Transverse colon (tissue), 4 donors: Measurements from ENCODE around the gene EDEM1. TPM values are rescaled to one million over a fixed set of nuclear protein-coding genes. Genes with fewer than 3 reads are reported as not detected.

Source experiments
- DNase-seq: peaks from one replicate; pipeline ENCODE4 v3.0.0-alpha.2; 2019
- H3K27ac ChIP-seq, 4 donors: fragments of 200-600 bp; sonication (generic); 2 replicates each; pipeline ENCODE4 v1.5.1; 2016 to 2018; ENCODE audit warnings: inconsistent platforms in 4 of 4
- H3K27me3 ChIP-seq: fragments of 200-600 bp; sonication (generic); 2 replicates; pipeline ENCODE4 v1.5.1; 2017; ENCODE audit warnings: inconsistent platforms
- H3K36me3 ChIP-seq, 4 donors: fragments of 200-600 bp; sonication (generic); 2 replicates each; pipeline ENCODE4 v1.5.1; 2017 to 2019; ENCODE audit warnings: inconsistent platforms in 4 of 4
- H3K4me1 ChIP-seq, 4 donors: fragments of 200-600 bp; sonication (generic); 2 replicates each; pipeline ENCODE4 v1.5.1; 2017 to 2020; ENCODE audit warnings: inconsistent platforms in 4 of 4
- H3K4me3 ChIP-seq, 4 donors: fragments of 200-600 bp; sonication (generic); 1 replicate in 1 of 4; 2 replicates in 3 of 4; pipeline versions ENCODE4 v1.5.1 to v1.6.1; 2017 to 2019; ENCODE audit warnings: inconsistent platforms in 4 of 4
- H3K9me3 ChIP-seq, 2 donors: fragments of 200-600 bp; sonication (generic); 2 replicates each; pipeline ENCODE4 v1.5.1; 2017 to 2019; ENCODE audit warnings: inconsistent platforms in 2 of 2
- EP300 ChIP-seq: sonication (generic); formaldehyde crosslinking; IDR thresholded peaks from one replicate; pipeline ENCODE4 v1.6.1; 2017; ENCODE audit warnings: antibody characterized with exemption, low read depth
- POLR2A ChIP-seq: fragments of 450-650 bp; IDR thresholded peaks from one replicate; pipeline ENCODE4 v1.6.1; 2016; ENCODE audit warnings: antibody characterized with exemption, mild to moderate bottlenecking, moderate library complexity
- POLR2AphosphoS5 ChIP-seq, 3 donors: sonication (generic); formaldehyde crosslinking; IDR thresholded peaks; one replicate each; pipeline ENCODE4 v1.6.1; 2016; ENCODE audit warnings: antibody characterized with exemption in 3 of 3
- WGBS, 2 donors: methylation state at CpG; one replicate each; pipeline ENCODE4 v1.1.5; 2018; ENCODE audit warnings: low coverage in 1 of 2; 5-methylcytosine and 5-hydroxymethylcytosine counted together
- in situ Hi-C, 4 donors: fragments of 200-750 bp; cut with MboI; loops; one replicate each; pipeline versions ENCODE4 v1.15.0 to v1.15.1; 2017; ENCODE audit warnings: low sequenced_read_pairs in 3 of 4, low pct_ligation_motif_present in 1 of 4, low pct_unique_long_range_greater_than_20kb in 1 of 4
- intact Hi-C: fragments of 100-400 bp; cut with DNase I; formaldehyde crosslinking; loops from one replicate; pipeline ENCODE4 v1.15.1; 2023; ENCODE audit warnings: low total_unique reads
- total RNA-seq, 4 donors: library from RNA; depleted of rRNA; stranded (reverse); fragments of >200 nt; gene quantifications; one replicate each; pipeline ENCODE4 v1.1.0, GENCODE V29; 2016
- TF ChIP-seq, protein P1 (sequence below), 5 experiments: fragments of 200-600 bp in 3 of 5; fragments of 450-650 bp in 2 of 5; sonication (generic) in 3 of 5; IDR thresholded peaks; 1 replicate in 2 of 5; 2 replicates in 3 of 5; pipeline ENCODE4 v1.5.1; 2016 to 2017; ENCODE audit warnings: antibody characterized with exemption in 5 of 5, inconsistent platforms in 3 of 5, mild to moderate bottlenecking in 2 of 5, moderate library complexity in 1 of 5

EDEM1 gene
- total RNA-seq, 4 donors from 2014 or later, result 27.3 to 312 (median 42.3) TPM

DNA sequence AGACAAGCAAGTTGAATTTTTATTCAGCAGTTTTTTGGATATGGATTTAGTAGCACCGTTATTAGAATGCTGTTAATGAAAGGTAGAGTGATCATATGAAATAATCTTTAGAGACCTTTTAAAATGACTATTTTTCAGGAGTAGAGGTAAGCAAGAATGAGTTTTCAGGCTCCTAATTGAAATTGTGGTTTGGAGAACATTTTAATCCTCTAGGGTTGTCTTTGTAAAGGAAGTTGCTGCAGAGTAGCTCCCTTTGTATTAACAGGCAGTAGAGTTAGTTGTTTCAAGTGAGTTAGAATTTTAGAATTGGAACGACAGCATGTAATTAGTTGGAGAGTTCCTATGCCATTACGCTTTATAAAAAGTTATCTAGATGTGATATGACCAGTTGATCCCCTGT is 27.2 kb upstream of the EDEM1 start:
- DNase-seq, result no peak
- H3K4me1 ChIP-seq, result peaks cover 0 to 11% (median 3%) of the 10 kb centered on the region in 4 donors
- WGBS, 2 donors, result 85 to 97% methylated on average over 3 of the region's 3 CpGs
- no peaks in the 10 kb centered on the region for H3K36me3 ChIP-seq
- TF ChIP-seq, protein P1, sequence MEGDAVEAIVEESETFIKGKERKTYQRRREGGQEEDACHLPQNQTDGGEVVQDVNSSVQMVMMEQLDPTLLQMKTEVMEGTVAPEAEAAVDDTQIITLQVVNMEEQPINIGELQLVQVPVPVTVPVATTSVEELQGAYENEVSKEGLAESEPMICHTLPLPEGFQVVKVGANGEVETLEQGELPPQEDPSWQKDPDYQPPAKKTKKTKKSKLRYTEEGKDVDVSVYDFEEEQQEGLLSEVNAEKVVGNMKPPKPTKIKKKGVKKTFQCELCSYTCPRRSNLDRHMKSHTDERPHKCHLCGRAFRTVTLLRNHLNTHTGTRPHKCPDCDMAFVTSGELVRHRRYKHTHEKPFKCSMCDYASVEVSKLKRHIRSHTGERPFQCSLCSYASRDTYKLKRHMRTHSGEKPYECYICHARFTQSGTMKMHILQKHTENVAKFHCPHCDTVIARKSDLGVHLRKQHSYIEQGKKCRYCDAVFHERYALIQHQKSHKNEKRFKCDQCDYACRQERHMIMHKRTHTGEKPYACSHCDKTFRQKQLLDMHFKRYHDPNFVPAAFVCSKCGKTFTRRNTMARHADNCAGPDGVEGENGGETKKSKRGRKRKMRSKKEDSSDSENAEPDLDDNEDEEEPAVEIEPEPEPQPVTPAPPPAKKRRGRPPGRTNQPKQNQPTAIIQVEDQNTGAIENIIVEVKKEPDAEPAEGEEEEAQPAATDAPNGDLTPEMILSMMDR (IDR thresholded peaks at IDR 0.05), result no peak
- no peak for TF ChIP-seq POLR2AphosphoS5 (IDR thresholded peaks at IDR 0.05)
- TF ChIP-seq POLR2A, result no peak
- no peak for TF ChIP-seq EP300
- intact Hi-C loops, result no loop called here
- no peaks in the 10 kb centered on the region for H3K9me3 ChIP-seq
- in situ Hi-C loops, result no loop called here
- H3K4me3 ChIP-seq, result no peak overlapping the region
- no peak overlapping the region for H3K27ac ChIP-seq
- H3K27me3 ChIP-seq, result no peaks in the 10 kb centered on the region

DNA sequence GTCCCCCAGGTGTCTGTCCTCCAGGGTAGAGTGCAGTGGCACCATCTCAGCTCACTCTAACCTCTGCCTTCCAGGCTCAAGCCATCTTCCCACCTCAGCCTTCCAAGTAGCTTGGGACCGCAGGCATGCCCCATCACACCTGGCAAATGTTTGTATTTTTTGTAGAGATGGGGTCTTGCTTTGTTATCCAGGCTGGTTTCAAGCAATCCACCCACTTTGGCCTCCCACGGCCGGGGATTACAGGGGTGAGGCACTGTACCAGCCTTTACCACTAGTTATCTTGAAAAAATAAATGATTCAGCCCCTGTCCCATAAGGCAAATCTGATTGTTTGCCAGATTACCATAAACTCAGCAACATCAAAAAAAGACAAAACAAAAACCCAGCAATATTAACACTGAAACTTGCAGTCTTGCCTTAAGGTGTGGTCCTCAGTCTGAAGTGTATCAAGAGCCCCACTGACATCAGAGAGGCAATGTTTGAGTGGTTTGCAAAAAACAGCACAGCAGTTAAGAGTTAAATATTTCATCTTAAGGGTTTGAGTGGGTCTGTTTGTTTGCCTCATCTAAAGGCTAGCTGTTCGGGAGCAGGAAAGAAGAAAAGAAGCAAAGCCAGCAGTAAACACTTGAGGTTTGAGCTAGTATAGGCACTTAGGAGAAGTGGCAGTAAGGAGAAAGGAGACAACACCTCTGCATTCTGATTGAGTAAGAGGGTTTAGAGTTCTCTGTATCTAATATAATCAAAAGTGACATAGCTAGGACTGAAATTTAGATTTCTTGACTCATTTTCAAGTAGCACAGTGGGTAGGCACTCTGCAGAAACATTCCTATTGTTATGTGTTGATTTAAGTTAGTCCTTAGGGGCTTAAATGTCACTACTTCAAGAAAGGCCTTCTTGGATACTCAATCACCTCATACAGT is 26.3 kb upstream of the EDEM1 start:
- no peak overlapping the region for H3K4me3 ChIP-seq
- H3K36me3 ChIP-seq, result no peaks in the 10 kb centered on the region
- WGBS, 2 donors, result 31 to 77% methylated on average over 1 to 4 of the region's 4 CpGs
- H3K9me3 ChIP-seq, result no peaks in the 10 kb centered on the region
- TF ChIP-seq POLR2A (no peak), POLR2AphosphoS5 (IDR thresholded peaks at IDR 0.05) (no peak), EP300 (no peak)
- TF ChIP-seq, protein P1 (IDR thresholded peaks at IDR 0.05), result no peak
- in situ Hi-C loops (no loop called here), intact Hi-C loops (no loop called here)
- no peak for DNase-seq
- no peaks in the 10 kb centered on the region for H3K27me3 ChIP-seq
- no peak overlapping the region for H3K27ac ChIP-seq
- peaks cover 0 to 11% (median 3%) of the 10 kb centered on the region in 4 donors for H3K4me1 ChIP-seq

DNA sequence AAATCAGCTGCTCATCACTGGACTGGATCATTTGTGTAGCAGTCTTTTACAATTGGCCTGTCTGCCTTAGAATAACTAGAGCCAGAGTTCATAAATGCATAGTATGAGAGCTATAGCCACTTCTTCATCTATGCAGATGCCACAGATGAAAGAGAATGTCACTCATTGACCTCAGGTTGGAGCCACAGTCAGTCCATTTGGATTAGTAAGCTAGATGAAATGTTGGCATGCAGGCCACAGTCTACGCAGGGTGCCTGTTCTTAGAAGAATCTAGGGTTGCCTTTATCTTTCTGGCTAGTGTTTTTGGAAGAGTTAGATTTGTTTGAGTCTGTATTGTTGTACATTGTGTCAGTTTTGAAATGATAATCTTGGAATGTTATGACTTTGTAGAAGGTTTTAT is 25.4 kb upstream of the EDEM1 start:
- in situ Hi-C loops (no loop called here), intact Hi-C loops (no loop called here)
- H3K36me3 ChIP-seq, result no peaks in the 10 kb centered on the region
- H3K27ac ChIP-seq, result no peak overlapping the region
- no peaks in the 10 kb centered on the region for H3K27me3 ChIP-seq
- no peak for DNase-seq
- no peaks in the 10 kb centered on the region for H3K9me3 ChIP-seq
- no peak overlapping the region for H3K4me3 ChIP-seq
- H3K4me1 ChIP-seq, result peaks cover 0 to 17% (median 5%) of the 10 kb centered on the region in 4 donors
- 79 to 92% methylated on average over 1 of the region's 1 CpG for WGBS, 2 donors
- TF ChIP-seq POLR2AphosphoS5 (IDR thresholded peaks at IDR 0.05) (no peak), POLR2A (no peak), EP300 (no peak)
- TF ChIP-seq, protein P1 (IDR thresholded peaks at IDR 0.05), result no peak

DNA sequence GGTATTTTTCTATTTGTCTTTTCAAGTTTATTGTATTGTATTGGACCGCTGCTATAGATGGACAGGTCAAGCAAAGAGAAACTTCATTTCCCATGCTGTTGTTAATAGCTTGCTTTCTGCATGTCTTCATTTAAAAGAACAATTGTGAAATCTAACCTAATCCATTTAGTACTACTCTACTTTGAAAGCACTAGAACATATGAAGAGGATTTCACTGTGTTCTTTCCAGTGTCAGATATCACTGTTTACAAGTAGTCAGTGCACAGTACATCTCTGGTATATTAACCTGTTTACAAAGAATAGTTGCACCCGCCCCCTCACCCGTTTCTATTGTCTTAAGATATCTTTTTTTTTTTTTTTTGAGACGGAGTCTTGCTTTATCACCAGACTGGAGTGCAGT is 21.8 kb upstream of the EDEM1 start:
- H3K27me3 ChIP-seq, result no peaks in the 10 kb centered on the region
- no peaks in the 10 kb centered on the region for H3K9me3 ChIP-seq
- DNase-seq, result no peak
- no peaks in the 10 kb centered on the region for H3K36me3 ChIP-seq
- H3K27ac ChIP-seq, result no peak overlapping the region
- 86 to 98% methylated on average over 2 to 4 of the region's 4 CpGs for WGBS, 2 donors
- H3K4me1 ChIP-seq, result peaks cover 0 to 25% (median 9%) of the 10 kb centered on the region in 4 donors
- TF ChIP-seq POLR2A (no peak), POLR2AphosphoS5 (IDR thresholded peaks at IDR 0.05) (no peak), EP300 (no peak)
- TF ChIP-seq, protein P1 (IDR thresholded peaks at IDR 0.05), result no peak
- H3K4me3 ChIP-seq, result no peak overlapping the region
- intact Hi-C loops (no loop called here), in situ Hi-C loops (no loop called here)
